SK-N-MC (cell line): ENCODE data around the gene CDC6.

Source experiments
- EZH2 ChIP-seq: fragments of 200-600 bp; sonication (generic); IDR thresholded peaks from one replicate; pipeline ENCODE4 v1.6.1; 2017; ENCODE audit warnings: antibody characterized with exemption
- FOXP2 ChIP-seq: optimal IDR thresholded peaks from 2 replicates; pipeline ENCODE3; 2011; ENCODE audit warnings: mild to moderate bottlenecking, moderate library complexity; ENCODE audit not compliant: insufficient read depth; ENCODE audit errors: extremely low read length, control extremely low read depth
- POLR2AphosphoS5 ChIP-seq: IDR thresholded peaks from 2 replicates; pipeline ENCODE4 v1.6.1; 2012; ENCODE audit warnings: mild to moderate bottlenecking, low read depth, low read length, borderline replicate concordance

- no peak for TF ChIP-seq POLR2AphosphoS5
- TF ChIP-seq EZH2 = no peak
- no peak for TF ChIP-seq FOXP2
These were observed 22.4 kb downstream of the CDC6 start for GRCh38 chr17:40309949-40310510.
